Lower lobe of right lung (tissue), 2 donors: ENCODE measurements around the gene ADAMTS12. TPM values are rescaled to one million over a fixed set of nuclear protein-coding genes. Genes with fewer than 3 reads are reported as not detected.

Experiments used
- ATAC-seq, 2 donors: fragments of 200-7000 bp; cut with Tn5 transposase; one replicate each; pipeline ENCODE4 v1.9.1; 2020 to 2022; ENCODE audit warnings: mild to moderate bottlenecking in 2 of 2, moderate library complexity in 2 of 2
- DNase-seq: peaks from one replicate; pipeline ENCODE4 v3.0.0-alpha.2; 2020
- H3K27ac ChIP-seq: fragments of 200-600 bp; one replicate; pipeline ENCODE4 v1.8.0; 2022
- H3K27me3 ChIP-seq: fragments of 200-600 bp; one replicate; pipeline ENCODE4 v1.8.0; 2022; ENCODE audit warnings: low read depth
- H3K36me3 ChIP-seq: fragments of 200-600 bp; one replicate; pipeline ENCODE4 v1.8.0; 2022; ENCODE audit warnings: mild to moderate bottlenecking
- H3K4me1 ChIP-seq: fragments of 200-600 bp; one replicate; pipeline ENCODE4 v1.8.0; 2022
- H3K4me3 ChIP-seq: fragments of 200-600 bp; one replicate; pipeline ENCODE4 v1.8.0; 2022; ENCODE audit warnings: mild to moderate bottlenecking
- H3K9me3 ChIP-seq: fragments of 200-600 bp; one replicate; pipeline ENCODE4 v1.8.0; 2022
- intact Hi-C: fragments of 100-400 bp; cut with DNase I; formaldehyde crosslinking; loops from one replicate; pipeline ENCODE4 v1.11.0; 2022
- total RNA-seq: library from RNA; stranded (reverse); fragmentation: NEBNext Ultra II Directional; extraction: Animal tissue kit (Norgen Biotek cat#: 25700); gene quantifications from one replicate; pipeline ENCODE4 v1.2.1, GENCODE V29; 2021
- TF ChIP-seq, protein P1 (sequence below): fragments of 200-600 bp; IDR thresholded peaks from one replicate; pipeline ENCODE4 v1.8.0; 2022; ENCODE audit warnings: antibody characterized with exemption, mild to moderate bottlenecking
- donor health status: DM: no; HTN: yes; CAD: no; lungs with severe emphysema.

Gene ADAMTS12
- total RNA-seq, 1 donor from 2014 or later: 7.6 TPM

GRCh38 chr5:33690374-33691135, 201.2 kb downstream of the ADAMTS12 start:
- intact Hi-C loops: no loop called here
- TF ChIP-seq, protein P1, sequence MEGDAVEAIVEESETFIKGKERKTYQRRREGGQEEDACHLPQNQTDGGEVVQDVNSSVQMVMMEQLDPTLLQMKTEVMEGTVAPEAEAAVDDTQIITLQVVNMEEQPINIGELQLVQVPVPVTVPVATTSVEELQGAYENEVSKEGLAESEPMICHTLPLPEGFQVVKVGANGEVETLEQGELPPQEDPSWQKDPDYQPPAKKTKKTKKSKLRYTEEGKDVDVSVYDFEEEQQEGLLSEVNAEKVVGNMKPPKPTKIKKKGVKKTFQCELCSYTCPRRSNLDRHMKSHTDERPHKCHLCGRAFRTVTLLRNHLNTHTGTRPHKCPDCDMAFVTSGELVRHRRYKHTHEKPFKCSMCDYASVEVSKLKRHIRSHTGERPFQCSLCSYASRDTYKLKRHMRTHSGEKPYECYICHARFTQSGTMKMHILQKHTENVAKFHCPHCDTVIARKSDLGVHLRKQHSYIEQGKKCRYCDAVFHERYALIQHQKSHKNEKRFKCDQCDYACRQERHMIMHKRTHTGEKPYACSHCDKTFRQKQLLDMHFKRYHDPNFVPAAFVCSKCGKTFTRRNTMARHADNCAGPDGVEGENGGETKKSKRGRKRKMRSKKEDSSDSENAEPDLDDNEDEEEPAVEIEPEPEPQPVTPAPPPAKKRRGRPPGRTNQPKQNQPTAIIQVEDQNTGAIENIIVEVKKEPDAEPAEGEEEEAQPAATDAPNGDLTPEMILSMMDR: no peak
- no peaks in the 10 kb centered on the region for H3K9me3 ChIP-seq
- no peaks in the 10 kb centered on the region for H3K4me1 ChIP-seq
- ATAC-seq (no peak), DNase-seq (no peak)
- H3K27ac ChIP-seq: no peak overlapping the region
- no peaks in the 10 kb centered on the region for H3K27me3 ChIP-seq
- no peaks in the 10 kb centered on the region for H3K36me3 ChIP-seq
- H3K4me3 ChIP-seq: no peak overlapping the region

GRCh38 chr5:33688526-33688925, 203.3 kb downstream of the ADAMTS12 start:
- Histone ChIP-seq H3K27ac (no peak overlapping the region), H3K36me3 (no peaks in the 10 kb centered on the region), H3K4me3 (no peak overlapping the region), H3K9me3 (no peaks in the 10 kb centered on the region), H3K27me3 (no peaks in the 10 kb centered on the region), H3K4me1 (no peaks in the 10 kb centered on the region)
- DNase-seq (no peak), ATAC-seq (no peak)
- intact Hi-C loops: no loop called here
- TF ChIP-seq, protein P1: no peak

DNA sequence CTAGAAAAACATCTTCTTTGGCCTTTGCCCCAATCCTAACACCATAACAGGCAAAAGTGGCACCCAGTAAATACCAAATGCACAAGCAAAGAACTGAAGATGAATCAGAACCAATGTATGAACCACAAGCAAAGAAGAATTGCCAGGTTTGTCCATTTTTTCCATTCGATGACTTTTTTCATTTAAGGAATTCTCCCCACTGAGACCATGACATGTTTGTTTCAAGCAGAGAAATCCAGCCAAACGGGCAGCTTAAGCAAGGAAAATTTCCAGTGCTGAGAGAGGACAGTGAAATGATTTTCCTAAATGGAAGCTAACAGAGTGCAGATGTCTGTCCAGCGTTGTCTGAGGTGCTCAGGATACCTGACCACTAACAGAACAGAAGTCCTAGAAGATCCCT, 203.7 kb downstream of the ADAMTS12 start:
- Histone ChIP-seq H3K27me3 (no peaks in the 10 kb centered on the region), H3K36me3 (no peaks in the 10 kb centered on the region), H3K27ac (no peak overlapping the region), H3K4me3 (no peak overlapping the region), H3K4me1 (no peaks in the 10 kb centered on the region), H3K9me3 (no peaks in the 10 kb centered on the region)
- no peak for DNase-seq
- intact Hi-C loops: no loop called here
- TF ChIP-seq, protein P1: no peak
- no peak for ATAC-seq

DNA sequence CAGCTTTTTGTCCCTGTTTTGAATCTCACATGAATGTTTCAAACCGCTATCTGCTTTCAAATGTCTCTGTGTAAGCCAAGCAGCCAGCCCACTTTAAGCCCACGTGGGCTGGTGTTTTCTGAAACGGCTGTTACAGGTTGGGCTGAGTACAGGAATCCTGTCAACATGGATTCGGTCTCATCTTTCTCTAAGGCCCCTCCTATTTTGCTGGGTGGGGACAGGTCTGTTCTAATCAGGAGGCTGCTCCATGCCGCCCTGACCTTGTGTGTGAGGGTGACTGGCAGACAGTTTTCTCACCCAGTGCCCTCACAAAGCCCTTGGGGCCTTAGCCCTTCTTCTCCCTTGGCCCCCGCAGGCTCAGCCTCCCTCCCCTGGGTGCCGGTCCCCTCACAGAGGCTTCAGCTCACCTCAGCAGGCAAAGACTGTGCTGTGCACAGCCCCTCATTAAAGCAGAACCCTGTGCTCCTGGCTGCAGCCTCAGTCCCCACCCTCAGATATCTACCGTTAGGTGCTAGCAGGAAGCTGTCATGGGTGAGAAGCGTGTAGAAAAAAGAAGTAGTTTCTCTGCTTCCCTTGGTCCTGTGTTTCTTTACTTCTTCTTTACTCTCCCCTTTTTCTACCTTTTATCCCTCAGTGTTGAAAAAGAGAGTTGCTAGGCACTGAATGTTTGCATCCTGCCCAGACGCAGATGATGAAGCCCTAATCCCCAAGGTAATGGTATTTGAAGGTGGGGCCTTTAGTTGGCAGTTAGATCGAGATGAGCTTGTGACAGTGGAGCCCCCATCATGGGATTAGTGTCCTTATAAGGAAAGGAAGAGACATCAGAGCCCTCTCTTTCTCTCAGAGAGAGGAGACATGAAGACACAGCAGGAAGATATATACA, 205.7 kb downstream of the ADAMTS12 start:
- intact Hi-C loops: no loop called here
- no peak for ATAC-seq
- H3K36me3 ChIP-seq: no peaks in the 10 kb centered on the region
- no peaks in the 10 kb centered on the region for H3K9me3 ChIP-seq
- H3K27ac ChIP-seq: no peak overlapping the region
- H3K4me1 ChIP-seq: no peaks in the 10 kb centered on the region
- DNase-seq: no peak
- TF ChIP-seq, protein P1: no peak
- no peaks in the 10 kb centered on the region for H3K27me3 ChIP-seq
- no peak overlapping the region for H3K4me3 ChIP-seq

GRCh38 chr5:33684496-33685159, 207.2 kb downstream of the ADAMTS12 start:
- Histone ChIP-seq H3K4me1 (no peaks in the 10 kb centered on the region), H3K36me3 (no peaks in the 10 kb centered on the region), H3K27me3 (no peaks in the 10 kb centered on the region), H3K4me3 (no peak overlapping the region), H3K9me3 (no peaks in the 10 kb centered on the region), H3K27ac (no peak overlapping the region)
- DNase-seq (no peak), ATAC-seq (no peak)
- TF ChIP-seq, protein P1: no peak
- intact Hi-C loops: no loop called here
